ENCODE measurements around the gene PGK1. TPM values are rescaled to one million over a fixed set of nuclear protein-coding genes. Genes with fewer than 3 reads are reported as not detected.
"Not testable (repeated sequence)": the region's sequence is repeated elsewhere in the genome, so short reads cannot be mapped to it uniquely, and the experiment has no call there.

PGK1 gene
- 100 to 1,000 TPM; 744 to 766 TPM for total RNA-seq

DNA sequence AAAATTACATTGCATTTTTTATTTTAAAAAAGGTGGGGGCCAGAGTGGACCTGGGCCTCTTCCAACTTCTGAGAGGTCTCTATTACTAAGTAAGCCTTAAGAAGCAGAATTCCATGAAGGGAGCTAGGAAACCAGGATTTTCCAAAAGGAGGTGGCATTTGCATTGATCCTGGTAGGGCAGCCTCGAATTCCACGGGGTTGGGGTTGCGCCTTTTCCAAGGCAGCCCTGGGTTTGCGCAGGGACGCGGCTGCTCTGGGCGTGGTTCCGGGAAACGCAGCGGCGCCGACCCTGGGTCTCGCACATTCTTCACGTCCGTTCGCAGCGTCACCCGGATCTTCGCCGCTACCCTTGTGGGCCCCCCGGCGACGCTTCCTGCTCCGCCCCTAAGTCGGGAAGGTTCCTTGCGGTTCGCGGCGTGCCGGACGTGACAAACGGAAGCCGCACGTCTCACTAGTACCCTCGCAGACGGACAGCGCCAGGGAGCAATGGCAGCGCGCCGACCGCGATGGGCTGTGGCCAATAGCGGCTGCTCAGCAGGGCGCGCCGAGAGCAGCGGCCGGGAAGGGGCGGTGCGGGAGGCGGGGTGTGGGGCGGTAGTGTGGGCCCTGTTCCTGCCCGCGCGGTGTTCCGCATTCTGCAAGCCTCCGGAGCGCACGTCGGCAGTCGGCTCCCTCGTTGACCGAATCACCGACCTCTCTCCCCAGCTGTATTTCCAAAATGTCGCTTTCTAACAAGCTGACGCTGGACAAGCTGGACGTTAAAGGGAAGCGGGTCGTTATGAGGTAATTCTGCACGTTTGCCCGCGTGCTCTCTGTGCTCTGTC, at the start of gene PGK1:
TSS of gene PGK1 (plus strand) at position 626 of the 824 bp plus-strand sequence. CDS start at position 719, 93 bp downstream.
- CTCF ChIA-PET = interaction anchor here (0.5 kb wide), 1 partner anchor 32 kb away, joined by 3 read pairs; no protein-coding TSS in a partner anchor
- no peaks in the 10 kb centered on the region for H3K27me3 Mint-ChIP-seq (ENCODE audit: low read depth)
- peaks cover 35% of the 10 kb centered on the region for H3K36me3 Mint-ChIP-seq (ENCODE audit: low read depth)
- DNase-seq = peak; percentile 95
- H3K9me3 Mint-ChIP-seq = peaks cover 4% of the 10 kb centered on the region
- peak within 1 kb of the TSS; percentile 95 for H3K4me3 Mint-ChIP-seq
- intact Hi-C loops (cut with micrococcal nuclease) = loop anchor here (1.0 to 10.0 kb wide), 13 partner anchors 35 to 1161 kb away; partner anchors contain the start of genes ATP7A, ATRX, COX7B and MAGT1
- H3K27ac Mint-ChIP-seq = peak within 1 kb of the TSS; percentile 92
- H3K4me1 Mint-ChIP-seq (ENCODE audit: low read depth) = peaks cover 28% of the 10 kb centered on the region

GRCh38 chrX:78063687-78064086, 40.4 kb upstream of the PGK1 start:
- Mint-ChIP-seq H3K4me3 (no peak overlapping the region), H3K27ac (no peak overlapping the region), H3K36me3 (ENCODE audit: low read depth) (no peaks in the 10 kb centered on the region), H3K27me3 (ENCODE audit: low read depth) (no peaks in the 10 kb centered on the region), H3K4me1 (ENCODE audit: low read depth) (peaks cover 14% of the 10 kb centered on the region), H3K9me3 (no peaks in the 10 kb centered on the region)
- DNase-seq = no peak
- intact Hi-C loops (cut with micrococcal nuclease) = loop anchor here (2.0 kb wide), 1 partner anchor 169 kb away; the partner anchor contains the start of gene MAGT1
- CTCF ChIA-PET = no interaction called here

DNA sequence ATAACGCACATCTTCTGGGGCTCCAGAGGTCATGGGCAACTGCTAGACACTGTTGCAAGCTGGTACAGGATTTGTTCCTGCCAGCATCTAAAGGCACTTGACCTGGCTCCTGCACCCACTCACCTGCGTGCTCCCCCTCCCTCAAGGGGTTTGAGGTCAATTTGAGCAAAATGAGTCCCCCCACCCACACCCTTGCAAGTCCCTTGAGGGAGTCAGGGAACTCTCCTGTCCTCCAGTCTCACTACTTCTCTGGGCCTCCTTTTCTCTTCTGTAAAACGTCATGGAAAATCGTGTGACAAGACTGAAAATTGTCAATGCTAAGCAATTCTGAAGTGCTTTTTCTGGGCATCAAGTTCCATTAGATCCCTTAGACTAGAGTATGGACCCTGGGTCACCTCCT, 39.9 kb upstream of the PGK1 start:
- intact Hi-C loops (cut with micrococcal nuclease) = loop anchor here (2.0 kb wide), 1 partner anchor 169 kb away; the partner anchor contains the start of gene MAGT1
- CTCF ChIA-PET = interaction anchor here (0.6 kb wide), 3 partner anchors 17 to 72 kb away, joined by 3 to 7 read pairs (median 4); no protein-coding TSS in a partner anchor

GRCh38 chrX:78064698-78065601, 39.1 kb upstream of the PGK1 start:
- peak overlapping the region; percentile 82 for H3K27ac Mint-ChIP-seq
- DNase-seq = peak; percentile 15
- CTCF ChIA-PET = interaction anchor here (0.6 to 0.7 kb wide), 5 partner anchors 16 to 492 kb away, joined by 3 to 7 read pairs (median 4); no protein-coding TSS in a partner anchor
- H3K36me3 Mint-ChIP-seq (ENCODE audit: low read depth); H3K4me3 Mint-ChIP-seq; H3K27me3 Mint-ChIP-seq (ENCODE audit: low read depth); H3K9me3 Mint-ChIP-seq: not testable (repeated sequence)
- peaks cover 14% of the 10 kb centered on the region for H3K4me1 Mint-ChIP-seq (ENCODE audit: low read depth)
- intact Hi-C loops (cut with micrococcal nuclease) = loop anchor here (1.0 to 5.0 kb wide), 7 partner anchors 8 to 452 kb away; partner anchors contain the start of genes ATP7A, ATRX, MAGT1 and PGK1

More for the DNA sequence above, 39.9 kb upstream of the PGK1 start:
- Mint-ChIP-seq H3K4me3 (no peak overlapping the region), H3K36me3 (ENCODE audit: low read depth) (no peaks in the 10 kb centered on the region), H3K27ac (no peak overlapping the region), H3K27me3 (ENCODE audit: low read depth) (no peaks in the 10 kb centered on the region), H3K9me3 (no peaks in the 10 kb centered on the region), H3K4me1 (ENCODE audit: low read depth) (peaks cover 14% of the 10 kb centered on the region)
- DNase-seq = no peak

- Mint-ChIP-seq H3K36me3 (ENCODE audit: low read depth) (no peaks in the 10 kb centered on the region), H3K9me3 (no peaks in the 10 kb centered on the region), H3K4me1 (ENCODE audit: low read depth) (peaks cover 14% of the 10 kb centered on the region), H3K27me3 (ENCODE audit: low read depth) (no peaks in the 10 kb centered on the region), H3K4me3 (no peak overlapping the region), H3K27ac (no peak overlapping the region)
- CTCF ChIA-PET = no interaction called here
- DNase-seq = no peak
- intact Hi-C loops (cut with micrococcal nuclease) = loop anchor here (5.0 kb wide), 1 partner anchor 279 kb away; the partner anchor contains the start of gene ATRX
Measured at GRCh38 chrX:78066110-78066509, 37.9 kb upstream of the PGK1 start.

GRCh38 chrX:78071331-78071730, 32.7 kb upstream of the PGK1 start:
- intact Hi-C loops (cut with micrococcal nuclease) = no loop called here
- H3K9me3 Mint-ChIP-seq = peaks cover 7% of the 10 kb centered on the region
- peaks cover 8% of the 10 kb centered on the region for H3K4me1 Mint-ChIP-seq (ENCODE audit: low read depth)
- no peak for DNase-seq
- no peak overlapping the region for H3K4me3 Mint-ChIP-seq
- H3K36me3 Mint-ChIP-seq (ENCODE audit: low read depth) = peaks cover 7% of the 10 kb centered on the region
- no peaks in the 10 kb centered on the region for H3K27me3 Mint-ChIP-seq (ENCODE audit: low read depth)
- CTCF ChIA-PET = interaction anchor here (0.6 kb wide), 1 partner anchor 32 kb away, joined by 3 read pairs; no protein-coding TSS in a partner anchor
- no peak overlapping the region for H3K27ac Mint-ChIP-seq

DNA sequence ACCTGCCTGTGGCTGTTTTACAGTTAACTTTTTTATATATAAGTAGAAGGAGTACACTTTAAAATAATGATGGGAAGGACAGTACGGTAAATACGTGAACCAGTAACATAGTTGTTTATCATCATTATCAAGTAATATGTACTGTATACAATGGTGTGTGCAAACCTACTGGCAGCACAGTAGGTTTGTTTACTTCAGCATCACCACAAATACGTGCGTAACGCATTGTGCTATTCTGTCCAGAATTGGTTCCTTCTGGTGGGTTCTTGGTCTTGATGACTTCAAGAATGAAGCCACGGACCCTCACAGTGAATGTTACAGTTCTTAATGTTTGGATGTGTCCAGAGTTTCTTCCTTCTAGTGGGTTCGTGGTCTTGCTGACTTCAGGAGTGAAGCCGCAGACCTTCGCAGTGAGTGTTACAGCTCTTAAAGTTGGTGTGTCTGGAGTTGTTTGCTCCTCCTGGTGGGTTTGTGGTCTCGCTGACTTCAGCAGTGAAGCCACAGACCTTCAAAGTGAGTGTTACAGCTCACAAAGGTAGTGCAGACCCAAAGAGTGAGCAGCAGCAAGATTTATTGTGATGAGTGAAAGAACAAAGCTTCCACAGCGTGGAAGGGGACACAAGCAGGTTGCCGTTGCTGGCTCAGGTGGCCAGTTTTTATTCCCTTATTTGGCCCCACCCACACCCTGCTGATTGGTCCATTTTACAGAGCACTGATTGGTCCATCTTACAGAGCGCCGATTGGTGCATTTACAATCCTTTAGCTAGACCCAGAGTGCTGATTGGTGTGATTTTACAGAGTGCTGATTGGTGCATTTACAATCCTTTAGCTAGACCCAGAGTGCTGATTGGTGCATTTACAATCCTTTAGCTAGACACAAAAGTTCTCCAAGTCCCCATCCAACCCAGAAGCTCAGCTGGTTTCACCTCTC, 30.6 kb upstream of the PGK1 start:
- H3K4me3 Mint-ChIP-seq; H3K36me3 Mint-ChIP-seq (ENCODE audit: low read depth); H3K9me3 Mint-ChIP-seq; H3K4me1 Mint-ChIP-seq (ENCODE audit: low read depth); H3K27ac Mint-ChIP-seq; H3K27me3 Mint-ChIP-seq (ENCODE audit: low read depth): not testable (repeated sequence)
- intact Hi-C loops (cut with micrococcal nuclease) = loop anchor here (1.0 kb wide), 1 partner anchor 8 kb away; no protein-coding TSS in a partner anchor
- peak; percentile 15 for DNase-seq
- CTCF ChIA-PET = interaction anchor here (1.4 to 1.7 kb wide), 2 partner anchors 28 to 49 kb away, joined by 3 to 6 read pairs; no protein-coding TSS in a partner anchor

DNA sequence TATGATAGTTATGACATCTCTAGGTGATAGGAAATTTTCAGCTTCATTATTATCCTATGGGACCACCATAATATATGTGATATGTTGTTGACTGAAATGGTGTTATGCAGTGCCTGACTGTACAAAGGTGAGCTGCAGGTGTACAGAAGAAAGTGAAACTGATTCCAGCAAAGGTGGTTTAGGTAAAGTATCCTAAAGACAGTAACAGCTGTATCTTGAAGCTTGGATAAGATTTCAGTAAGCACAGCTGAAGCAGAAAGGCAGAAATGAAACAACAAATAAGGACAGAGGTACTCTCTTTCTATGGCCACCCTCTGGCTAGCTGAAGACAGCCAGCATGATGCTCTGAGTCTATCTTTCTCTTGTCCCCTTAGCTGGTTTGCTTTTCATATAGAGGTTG, 30.0 kb upstream of the PGK1 start:
- CTCF ChIA-PET = interaction anchor here (1.4 to 1.7 kb wide), 2 partner anchors 27 to 49 kb away, joined by 3 to 6 read pairs; no protein-coding TSS in a partner anchor
- intact Hi-C loops (cut with micrococcal nuclease) = no loop called here
- H3K4me1 Mint-ChIP-seq (ENCODE audit: low read depth) = peaks cover 8% of the 10 kb centered on the region

DNA sequence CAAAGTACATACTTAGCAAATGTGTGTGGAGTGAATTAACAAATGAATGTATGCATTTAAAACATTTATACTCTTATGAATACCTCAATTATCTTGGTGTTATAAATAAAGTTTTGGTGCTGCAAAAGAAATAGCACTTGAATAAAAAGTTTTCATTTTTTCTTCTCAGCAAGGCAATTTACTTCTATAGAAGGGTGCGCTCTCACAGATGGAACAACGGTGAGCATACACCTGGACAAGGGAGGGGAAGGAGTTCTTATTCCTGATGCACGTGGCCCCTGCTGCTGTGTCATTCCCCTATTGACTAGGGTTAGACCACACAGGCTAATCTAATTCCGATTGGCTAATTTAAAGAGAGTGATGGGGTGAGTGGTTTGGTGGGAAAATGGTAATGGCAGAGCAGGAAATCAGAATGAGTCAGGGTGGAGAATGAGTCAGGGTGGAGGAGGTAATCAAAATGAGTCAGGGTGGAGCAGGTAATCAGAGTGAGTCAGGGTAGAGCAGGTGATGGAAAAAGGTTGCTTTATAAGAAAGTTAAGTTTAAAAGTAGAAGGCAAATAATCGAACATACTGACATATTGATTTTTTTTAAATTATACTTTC, 28.2 kb upstream of the PGK1 start:
- intact Hi-C loops (cut with micrococcal nuclease) = no loop called here
- Mint-ChIP-seq H3K36me3 (ENCODE audit: low read depth) (peaks cover 10% of the 10 kb centered on the region), H3K9me3 (peaks cover 9% of the 10 kb centered on the region), H3K27ac (peak overlapping the region; percentile 48), H3K4me3 (no peak overlapping the region), H3K4me1 (ENCODE audit: low read depth) (peaks cover 8% of the 10 kb centered on the region), H3K27me3 (ENCODE audit: low read depth) (no peaks in the 10 kb centered on the region)
- CTCF ChIA-PET = no interaction called here
- DNase-seq = peak; percentile 18

More for the DNA sequence above, 30.0 kb upstream of the PGK1 start:
- Mint-ChIP-seq H3K4me3 (no peak overlapping the region), H3K27me3 (ENCODE audit: low read depth) (no peaks in the 10 kb centered on the region), H3K36me3 (ENCODE audit: low read depth) (peaks cover 10% of the 10 kb centered on the region), H3K9me3 (peaks cover 9% of the 10 kb centered on the region), H3K27ac (peak overlapping the region; percentile 56)
- DNase-seq = no peak

- DNase-seq; intact Hi-C loops (cut with micrococcal nuclease); H3K27me3 Mint-ChIP-seq (ENCODE audit: low read depth); H3K27ac Mint-ChIP-seq; H3K9me3 Mint-ChIP-seq; H3K36me3 Mint-ChIP-seq (ENCODE audit: low read depth); H3K4me3 Mint-ChIP-seq; H3K4me1 Mint-ChIP-seq (ENCODE audit: low read depth): not testable (repeated sequence)
- CTCF ChIA-PET = interaction anchor here (0.6 kb wide), 1 partner anchor 17 kb away, joined by 3 read pairs; no protein-coding TSS in a partner anchor
Measured at GRCh38 chrX:78081413-78081812, 22.6 kb upstream of the PGK1 start.

Measured in activated naive CD4-positive, alpha-beta T cell treated with anti-CD3 and anti-CD28 coated beads for 36 hours (primary cell).